Suprapubic skin (tissue), 4 donors: ENCODE data around the gene USP7. TPM values are rescaled to one million over a fixed set of nuclear protein-coding genes. Genes with fewer than 3 reads are reported as not detected.

Experiments used
- DNase-seq, 2 donors: peaks; one replicate each; pipeline ENCODE4 v3.0.0-alpha.2; 2019; ENCODE audit warnings: low spot score in 2 of 2
- H3K27ac ChIP-seq: fragments of 200-600 bp; sonication (generic); one replicate; pipeline ENCODE4 v1.5.1; 2019
- H3K27me3 ChIP-seq: fragments of 200-600 bp; sonication (generic); one replicate; pipeline ENCODE4 v1.5.1; 2019
- H3K36me3 ChIP-seq: fragments of 200-600 bp; sonication (generic); one replicate; pipeline ENCODE4 v1.5.1; 2019
- H3K4me1 ChIP-seq: fragments of 200-600 bp; sonication (generic); one replicate; pipeline ENCODE4 v1.5.1; 2019
- H3K4me3 ChIP-seq: fragments of 200-600 bp; sonication (generic); one replicate; pipeline ENCODE4 v1.5.1; 2019; ENCODE audit warnings: mild to moderate bottlenecking
- H3K9me3 ChIP-seq: fragments of 200-600 bp; sonication (generic); one replicate; pipeline ENCODE4 v1.5.1; 2019
- EP300 ChIP-seq: sonication (generic); formaldehyde crosslinking; IDR thresholded peaks from one replicate; pipeline ENCODE4 v1.6.1; 2017; ENCODE audit warnings: antibody characterized with exemption
- POLR2A ChIP-seq, 2 donors: fragments of 450-650 bp; IDR thresholded peaks; one replicate each; pipeline ENCODE4 v1.6.1; 2017; ENCODE audit warnings: antibody characterized with exemption in 2 of 2, mild to moderate bottlenecking in 2 of 2, moderate library complexity in 2 of 2
- POLR2AphosphoS5 ChIP-seq, 3 donors: sonication (generic); formaldehyde crosslinking; IDR thresholded peaks; one replicate each; pipeline ENCODE4 v1.6.1; 2017; ENCODE audit warnings: antibody characterized with exemption in 3 of 3
- WGBS: methylation state at CpG from one replicate; pipeline ENCODE4 v1.1.5; 2018; 5-methylcytosine and 5-hydroxymethylcytosine counted together
- total RNA-seq, 4 donors: library from RNA; depleted of rRNA; stranded (reverse); fragments of >200 nt; gene quantifications; one replicate each; pipeline ENCODE4 v1.1.0, GENCODE V29; 2016
- TF ChIP-seq, protein P1 (sequence below), 2 donors: fragments of 200-600 bp in 1 of 2; fragments of 450-650 bp in 1 of 2; sonication (generic) in 1 of 2; IDR thresholded peaks; one replicate each; pipeline ENCODE4 v1.5.1; 2016 to 2019; ENCODE audit warnings: antibody characterized with exemption in 2 of 2, mild to moderate bottlenecking in 1 of 2, moderate library complexity in 1 of 2

USP7 gene
- total RNA-seq, 4 donors from 2014 or later, result 94.7 to 135 (median 119) TPM

- WGBS, result 83% methylated on average over 8 of the region's 8 CpGs
- no peaks in the 10 kb centered on the region for H3K27me3 ChIP-seq
- H3K4me1 ChIP-seq, result no peaks in the 10 kb centered on the region
- no peak overlapping the region for H3K4me3 ChIP-seq
- TF ChIP-seq, protein P1, sequence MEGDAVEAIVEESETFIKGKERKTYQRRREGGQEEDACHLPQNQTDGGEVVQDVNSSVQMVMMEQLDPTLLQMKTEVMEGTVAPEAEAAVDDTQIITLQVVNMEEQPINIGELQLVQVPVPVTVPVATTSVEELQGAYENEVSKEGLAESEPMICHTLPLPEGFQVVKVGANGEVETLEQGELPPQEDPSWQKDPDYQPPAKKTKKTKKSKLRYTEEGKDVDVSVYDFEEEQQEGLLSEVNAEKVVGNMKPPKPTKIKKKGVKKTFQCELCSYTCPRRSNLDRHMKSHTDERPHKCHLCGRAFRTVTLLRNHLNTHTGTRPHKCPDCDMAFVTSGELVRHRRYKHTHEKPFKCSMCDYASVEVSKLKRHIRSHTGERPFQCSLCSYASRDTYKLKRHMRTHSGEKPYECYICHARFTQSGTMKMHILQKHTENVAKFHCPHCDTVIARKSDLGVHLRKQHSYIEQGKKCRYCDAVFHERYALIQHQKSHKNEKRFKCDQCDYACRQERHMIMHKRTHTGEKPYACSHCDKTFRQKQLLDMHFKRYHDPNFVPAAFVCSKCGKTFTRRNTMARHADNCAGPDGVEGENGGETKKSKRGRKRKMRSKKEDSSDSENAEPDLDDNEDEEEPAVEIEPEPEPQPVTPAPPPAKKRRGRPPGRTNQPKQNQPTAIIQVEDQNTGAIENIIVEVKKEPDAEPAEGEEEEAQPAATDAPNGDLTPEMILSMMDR (IDR thresholded peaks at IDR 0.05), result no peak
- TF ChIP-seq POLR2AphosphoS5 (IDR thresholded peaks at IDR 0.05) (no peak), POLR2A (IDR thresholded peaks at IDR 0.05) (no peak)
- H3K9me3 ChIP-seq, result no peaks in the 10 kb centered on the region
- H3K27ac ChIP-seq, result no peak overlapping the region
- DNase-seq, result no peak
- H3K36me3 ChIP-seq, result peaks cover 93% of the 10 kb centered on the region
Observed at GRCh38 chr16:8908810-8909468, 54.8 kb downstream of the USP7 start.

DNA sequence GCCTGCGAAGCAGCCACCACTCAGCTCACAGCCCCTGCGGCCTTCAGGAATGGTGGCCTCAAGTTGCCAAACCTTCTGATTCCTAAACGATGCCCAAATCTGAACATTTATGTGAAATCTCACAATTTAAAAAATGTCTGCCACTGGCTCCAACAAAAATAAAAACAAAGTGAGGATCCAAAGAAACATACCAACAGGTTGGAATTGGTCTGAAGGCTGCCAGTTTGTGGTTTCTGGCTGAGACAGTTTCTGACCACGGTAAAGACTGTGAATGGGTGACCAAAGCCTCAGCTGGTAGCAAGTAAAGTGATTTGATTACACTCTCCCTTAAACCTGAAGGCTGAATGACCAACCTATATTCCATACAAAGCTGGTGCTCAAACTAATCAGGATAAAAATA is 56.6 kb downstream of the USP7 start:
- Histone ChIP-seq H3K27me3 (no peaks in the 10 kb centered on the region), H3K9me3 (no peaks in the 10 kb centered on the region), H3K27ac (no peak overlapping the region), H3K36me3 (peaks cover 100% of the 10 kb centered on the region), H3K4me1 (no peaks in the 10 kb centered on the region), H3K4me3 (no peak overlapping the region)
- WGBS, result 73% methylated on average over 4 of the region's 4 CpGs
- no peak for DNase-seq
- TF ChIP-seq POLR2A (IDR thresholded peaks at IDR 0.05), result no peak
- no peak for TF ChIP-seq EP300
- TF ChIP-seq, protein P1 (IDR thresholded peaks at IDR 0.05), result no peak
- TF ChIP-seq POLR2AphosphoS5 (IDR thresholded peaks at IDR 0.05), result no peak

DNA sequence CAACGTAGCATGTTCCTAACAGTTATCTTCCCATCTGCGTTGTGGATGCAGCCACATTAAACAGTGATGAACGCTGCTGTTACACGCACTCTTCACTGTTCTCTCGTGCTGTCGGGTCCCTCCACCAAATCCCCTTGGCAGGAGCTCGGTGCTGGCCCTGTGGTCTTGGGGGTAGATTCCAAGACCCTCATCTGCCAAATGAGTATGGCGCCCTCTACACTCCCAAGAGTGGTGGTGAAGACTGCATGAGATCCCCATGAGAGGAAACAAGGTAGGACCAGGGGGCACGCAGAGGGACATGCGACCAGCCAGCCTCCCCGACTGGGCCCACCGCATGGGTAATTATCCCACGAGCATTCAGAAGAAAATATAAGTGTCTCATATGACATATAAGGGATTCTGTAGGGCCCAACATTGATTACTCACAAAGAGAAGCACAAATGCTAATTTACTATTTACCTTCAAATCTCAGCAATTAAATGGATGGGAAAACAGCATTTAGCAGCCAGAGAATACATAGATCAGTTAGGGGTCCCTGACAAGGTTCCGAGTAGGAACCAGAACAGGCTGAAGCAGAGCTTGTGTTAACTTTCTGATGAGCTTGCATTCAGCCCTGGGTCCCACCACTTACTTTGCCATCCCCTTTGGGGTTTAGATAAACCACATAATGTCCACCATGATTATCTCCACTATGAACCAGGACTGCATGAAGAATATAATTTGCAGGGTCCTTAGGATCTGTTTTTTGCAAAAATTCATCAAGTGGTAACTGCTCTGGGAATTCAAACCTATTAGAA is 57.7 kb downstream of the USP7 start:
- peaks cover 100% of the 10 kb centered on the region for H3K36me3 ChIP-seq
- H3K27me3 ChIP-seq, result no peaks in the 10 kb centered on the region
- H3K4me3 ChIP-seq, result no peak overlapping the region
- WGBS, result 87% methylated on average over 14 of the region's 14 CpGs
- DNase-seq, result no peak
- H3K27ac ChIP-seq, result no peak overlapping the region
- H3K9me3 ChIP-seq, result no peaks in the 10 kb centered on the region
- TF ChIP-seq, protein P1 (IDR thresholded peaks at IDR 0.05), result no peak
- TF ChIP-seq POLR2A (IDR thresholded peaks at IDR 0.05), result no peak
- no peak for TF ChIP-seq EP300
- TF ChIP-seq POLR2AphosphoS5 (IDR thresholded peaks at IDR 0.05), result no peak
- no peaks in the 10 kb centered on the region for H3K4me1 ChIP-seq

DNA sequence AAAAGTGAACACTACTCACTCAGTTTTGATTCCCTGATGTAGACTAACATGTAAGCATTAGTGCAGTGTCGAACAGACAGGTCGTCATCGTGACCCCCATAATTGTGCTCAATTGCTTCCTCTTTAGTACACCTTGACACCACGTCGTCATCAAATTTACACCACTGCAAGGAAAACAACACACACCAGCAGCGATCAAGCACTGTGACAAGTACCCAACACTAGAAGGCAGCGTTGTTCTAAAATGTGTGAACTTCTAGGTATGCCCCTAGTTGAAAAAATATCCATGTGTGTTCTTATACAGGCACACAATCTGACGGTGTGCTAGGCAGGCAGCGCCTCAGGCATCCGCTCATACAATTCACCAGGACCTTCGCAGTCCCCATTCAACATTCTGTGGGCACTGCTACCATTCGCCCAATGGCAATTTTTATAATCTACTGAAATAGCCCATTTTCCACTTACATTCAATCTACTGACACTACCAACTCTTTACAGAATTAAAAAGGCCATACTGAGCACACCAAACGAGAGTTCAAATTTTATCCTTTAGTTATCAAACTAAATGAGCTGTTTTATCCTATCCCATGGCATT is 58.4 kb downstream of the USP7 start:
- H3K27me3 ChIP-seq, result no peaks in the 10 kb centered on the region
- DNase-seq, result no peak
- peaks cover 100% of the 10 kb centered on the region for H3K36me3 ChIP-seq
- no peaks in the 10 kb centered on the region for H3K9me3 ChIP-seq
- no peak overlapping the region for H3K4me3 ChIP-seq
- H3K4me1 ChIP-seq, result no peaks in the 10 kb centered on the region
- TF ChIP-seq EP300 (no peak), POLR2A (IDR thresholded peaks at IDR 0.05) (no peak), POLR2AphosphoS5 (IDR thresholded peaks at IDR 0.05) (no peak)
- TF ChIP-seq, protein P1 (IDR thresholded peaks at IDR 0.05), result no peak
- no peak overlapping the region for H3K27ac ChIP-seq
- 84% methylated on average over 13 of the region's 13 CpGs for WGBS

GRCh38 chr16:8904018-8904430 is 59.7 kb downstream of the USP7 start:
- H3K4me1 ChIP-seq, result no peaks in the 10 kb centered on the region
- TF ChIP-seq, protein P1 (IDR thresholded peaks at IDR 0.05), result no peak
- TF ChIP-seq POLR2AphosphoS5 (IDR thresholded peaks at IDR 0.05), result no peak
- no peak for DNase-seq
- no peak overlapping the region for H3K4me3 ChIP-seq
- H3K9me3 ChIP-seq, result no peaks in the 10 kb centered on the region
- no peaks in the 10 kb centered on the region for H3K27me3 ChIP-seq
- H3K36me3 ChIP-seq, result peaks cover 100% of the 10 kb centered on the region
- H3K27ac ChIP-seq, result no peak overlapping the region
- WGBS, result 99% methylated on average over 7 of the region's 8 CpGs
